HEK293 (cell line): ENCODE data around the gene POLN.

Source experiments
- CTCF ChIA-PET: fragments of 350-600 bp; formaldehyde crosslinking; extraction: SDS; loops from one replicate; lab custom pipeline; 2021; ENCODE audit warnings: antibody characterized with exemption; lab: Yijun Ruan, JAX
- POLR2A ChIA-PET: fragments of 300-600 bp; formaldehyde crosslinking; extraction: SDS; loops from one replicate; lab custom pipeline; 2020; ENCODE audit warnings: antibody characterized with exemption, inconsistent platforms; lab: Yijun Ruan, JAX
- H3K27ac ChIP-seq: fragments of 200-500 bp; sonication (Bioruptor generic); 2 replicates; pipeline ENCODE4 v1.5.1; 2014; ENCODE audit warnings: low read depth, low read length, control low read depth, inconsistent platforms; ENCODE audit errors: extremely low read depth
- H3K36me3 ChIP-seq, 2 experiments: fragments of 200-500 bp in 1 of 2; sonication (Bioruptor generic) in 1 of 2; 1 replicate in 1 of 2; 2 replicates in 1 of 2; pipeline ENCODE4 v1.5.1; 2014 to 2017; ENCODE audit warnings: inconsistent platforms in 2 of 2, low read length in 2 of 2; ENCODE audit not compliant: control insufficient read depth in 2 of 2, insufficient read depth in 1 of 2
- H3K4me1 ChIP-seq: fragments of 200-500 bp; sonication (Bioruptor generic); 2 replicates; pipeline ENCODE4 v1.5.1; 2014; ENCODE audit warnings: mild to moderate bottlenecking, low read length, inconsistent platforms; ENCODE audit not compliant: control insufficient read depth, insufficient read depth
- H3K4me3 ChIP-seq: 2 replicates; pipeline ENCODE4 v1.5.1; 2011; ENCODE audit warnings: low read depth, mild to moderate bottlenecking, control low read depth, low read length, moderate library complexity
- H3K9me3 ChIP-seq: fragments of 200-500 bp; sonication (Bioruptor generic); 2 replicates; pipeline ENCODE4 v1.5.1; 2014; ENCODE audit warnings: low read depth, low read length, inconsistent platforms; ENCODE audit not compliant: control insufficient read depth, insufficient read depth
- GLIS2 ChIP-seq: fragments of 450-650 bp; formaldehyde crosslinking; IDR thresholded peaks from 2 replicates; pipeline ENCODE4 v1.5.1; 2016; ENCODE audit warnings: missing biosample characterization, missing genetic modification characterization
- KLF17 ChIP-seq: fragments of 450-650 bp; formaldehyde crosslinking; IDR thresholded peaks from 2 replicates; pipeline ENCODE4 v1.5.1; 2016; ENCODE audit warnings: missing biosample characterization, missing genetic modification characterization
- PATZ1 ChIP-seq: fragments of 450-650 bp; formaldehyde crosslinking; IDR thresholded peaks from 2 replicates; pipeline ENCODE4 v1.5.1; 2016; ENCODE audit warnings: missing biosample characterization, missing genetic modification characterization
- PBX3 ChIP-seq: sonication (generic); formaldehyde crosslinking; IDR thresholded peaks from 2 replicates; pipeline ENCODE4 v1.8.1; 2022; ENCODE audit warnings: mild to moderate bottlenecking, moderate library complexity, missing genetic modification reagents
- PRDM2 ChIP-seq: fragments of 450-650 bp; formaldehyde crosslinking; IDR thresholded peaks from 2 replicates; pipeline ENCODE4 v1.5.1; 2016; ENCODE audit warnings: missing biosample characterization, missing genetic modification characterization, borderline replicate concordance
- ZBTB26 ChIP-seq: fragments of 450-650 bp; formaldehyde crosslinking; optimal IDR thresholded peaks from 2 replicates; pipeline ENCODE3; 2016; ENCODE audit warnings: missing biosample characterization, mild to moderate bottlenecking, missing genetic modification characterization
- ZNF132 ChIP-seq: fragments of 450-650 bp; formaldehyde crosslinking; IDR thresholded peaks from 2 replicates; pipeline ENCODE4 v1.5.1; 2017; ENCODE audit warnings: missing biosample characterization, missing genetic modification characterization, borderline replicate concordance
- ZNF302 ChIP-seq: fragments of 450-650 bp; formaldehyde crosslinking; IDR thresholded peaks from 2 replicates; pipeline ENCODE4 v1.5.1; 2016; ENCODE audit warnings: missing biosample characterization, missing genetic modification characterization, low read depth
- ZNF341 ChIP-seq: fragments of 450-650 bp; formaldehyde crosslinking; IDR thresholded peaks from 2 replicates; pipeline ENCODE4; 2016; ENCODE audit warnings: low read depth, missing biosample characterization, missing genetic modification characterization
- ZNF473 ChIP-seq: fragments of 450-650 bp; formaldehyde crosslinking; IDR thresholded peaks from 2 replicates; pipeline ENCODE4 v1.5.1; 2017; ENCODE audit warnings: missing biosample characterization, missing genetic modification characterization
- ZNF48 ChIP-seq: fragments of 450-650 bp; formaldehyde crosslinking; IDR thresholded peaks from 2 replicates; pipeline ENCODE4 v1.5.1; 2016; ENCODE audit warnings: missing biosample characterization, missing genetic modification characterization
- ZNF596 ChIP-seq: fragments of 450-650 bp; IDR thresholded peaks from 2 replicates; pipeline ENCODE4 v1.5.0; 2018; ENCODE audit warnings: missing biosample characterization, mild to moderate bottlenecking, missing genetic modification characterization, moderate library complexity
- ZNF621 ChIP-seq: fragments of 450-650 bp; formaldehyde crosslinking; IDR thresholded peaks from 2 replicates; pipeline ENCODE4 v1.5.1; 2017; ENCODE audit warnings: missing biosample characterization, missing genetic modification characterization
- ZNF670 ChIP-seq: fragments of 450-650 bp; formaldehyde crosslinking; IDR thresholded peaks from 2 replicates; pipeline ENCODE4 v1.5.1; 2016; ENCODE audit warnings: missing biosample characterization, missing genetic modification characterization, low read depth
- ZNF701 ChIP-seq: fragments of 450-650 bp; formaldehyde crosslinking; IDR thresholded peaks from 2 replicates; pipeline ENCODE4 v1.5.1; 2016; ENCODE audit warnings: missing biosample characterization, missing genetic modification characterization
- ZSCAN23 ChIP-seq: fragments of 450-650 bp; formaldehyde crosslinking; IDR thresholded peaks from 2 replicates; pipeline ENCODE4 v1.5.1; 2016; ENCODE audit warnings: missing biosample characterization, missing genetic modification characterization

Gene POLN

GRCh38 chr4:2059726-2060602 lies 182.0 kb downstream of the POLN start (continued):
- TF ChIP-seq KLF17 (tag by site-specific recombination) (0 out of 2 replicates have a peak, but pooled peaks have one; percentile 52), ZNF341 (peak; percentile 74), ZBTB26 (peak; percentile 48), ZNF596 (tag by site-specific recombination) (peak; percentile 25; the same call in 1 of the 2 replicates), PATZ1 (tag by site-specific recombination) (peak; percentile 50; the same call in 1 of the 2 replicates), ZNF48 (tag by site-specific recombination) (no peak), ZNF473 (tag by site-specific recombination) (no peak)

GRCh38 chr4:2059046-2059725 lies 182.7 kb downstream of the POLN start, which contains the start of gene NAT8L:
TSS of gene NAT8L (plus strand) at chr4:2059327. CDS start at chr4:2059512, 185 bp downstream.
- peaks cover 0 to 27% of the 10 kb centered on the region in 2 experiments; a peak in 1 of 3 replicates for H3K36me3 ChIP-seq
- ChIA-PET POLR2A (no interaction called here), CTCF (no interaction called here)
- H3K9me3 ChIP-seq = no peaks in the 10 kb centered on the region
- H3K4me3 ChIP-seq = peak within 1 kb of the TSS; percentile 43
- H3K4me1 ChIP-seq = no peaks in the 10 kb centered on the region
- H3K27ac ChIP-seq = peak within 1 kb of the TSS; percentile 66; the same call in 1 of the 2 replicates
- 0 out of 2 replicates have a peak, but pooled peaks have one; percentile 23 for TF ChIP-seq GLIS2
- TF ChIP-seq ZNF132 = no peak
- no peak for TF ChIP-seq PBX3
- TF ChIP-seq ZNF302 = no peak
- no peak for TF ChIP-seq ZNF621 (tag by site-specific recombination)
- no peak for TF ChIP-seq ZNF701
- no peak for TF ChIP-seq ZSCAN23 (tag by site-specific recombination)
- no peak for TF ChIP-seq PRDM2
- no peak for TF ChIP-seq PATZ1 (tag by site-specific recombination)
- no peak for TF ChIP-seq ZNF670
